Activated CD8-positive, alpha-beta memory T cell treated with anti-CD3 and anti-CD28 coated beads, Interleukin-2, amount 50 U/mL, for 24 hours (primary cell): ENCODE measurements around the gene ATG4D.

Experiments used
- DNase-seq: peaks from one replicate; pipeline ENCODE4 v3.0.0-alpha.2; 2020; ENCODE audit errors: extremely low read depth

ATG4D gene

DNA sequence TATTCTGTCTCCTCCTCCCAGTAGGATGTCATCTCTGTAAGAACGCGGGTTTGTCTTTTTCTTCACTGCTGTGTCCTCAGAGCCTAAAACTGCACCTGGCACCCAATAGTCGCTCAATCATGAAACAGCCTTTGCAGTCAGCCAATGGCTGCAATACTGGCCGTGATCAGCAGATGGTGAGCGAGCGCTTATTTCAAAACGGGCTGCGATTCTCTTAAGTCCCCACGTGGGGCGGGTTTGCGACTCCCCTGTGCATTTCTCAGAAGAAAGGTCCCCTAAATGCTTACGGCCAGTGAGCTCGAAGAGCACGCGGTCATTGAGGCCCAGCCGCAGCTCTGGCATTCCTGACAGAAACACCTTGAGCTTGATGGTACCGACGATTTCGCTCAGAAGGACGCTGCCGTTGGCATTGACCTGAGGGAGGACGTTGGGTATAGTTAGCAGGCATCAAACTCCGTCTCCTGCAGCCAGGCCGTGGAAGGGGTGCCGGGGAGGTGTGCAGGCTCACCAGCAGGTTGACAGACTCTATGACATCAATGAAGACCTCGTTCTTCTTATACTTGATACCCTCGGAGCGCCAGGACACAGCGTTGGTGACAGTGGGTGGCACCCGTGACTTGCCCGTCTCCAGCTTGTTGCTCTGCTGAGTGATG is 37.4 kb downstream of the ATG4D start:
- DNase-seq = peak; percentile 81

DNA sequence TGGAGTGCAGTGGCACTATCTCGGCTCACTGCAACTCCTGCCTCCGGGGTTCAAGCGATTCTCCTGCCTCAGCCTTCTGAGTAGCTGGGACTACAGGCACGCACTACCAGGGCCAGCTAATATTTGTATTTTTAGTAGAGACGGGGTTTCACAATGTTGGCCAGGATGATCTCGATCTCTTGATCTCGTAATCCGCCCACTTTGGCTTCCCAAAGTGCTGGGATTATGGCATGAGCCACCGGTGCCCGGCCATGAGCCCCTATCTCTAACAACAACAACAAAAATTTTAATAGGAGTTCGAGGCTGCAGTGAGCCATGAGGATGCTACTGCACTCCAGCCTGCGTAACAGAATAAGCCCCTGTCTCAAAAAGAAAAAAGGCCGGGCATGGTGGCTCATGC is 38.4 kb downstream of the ATG4D start:
- no peak for DNase-seq

GRCh38 chr19:10583036-10583776 is 39.5 kb downstream of the ATG4D start:
- no peak for DNase-seq

DNA sequence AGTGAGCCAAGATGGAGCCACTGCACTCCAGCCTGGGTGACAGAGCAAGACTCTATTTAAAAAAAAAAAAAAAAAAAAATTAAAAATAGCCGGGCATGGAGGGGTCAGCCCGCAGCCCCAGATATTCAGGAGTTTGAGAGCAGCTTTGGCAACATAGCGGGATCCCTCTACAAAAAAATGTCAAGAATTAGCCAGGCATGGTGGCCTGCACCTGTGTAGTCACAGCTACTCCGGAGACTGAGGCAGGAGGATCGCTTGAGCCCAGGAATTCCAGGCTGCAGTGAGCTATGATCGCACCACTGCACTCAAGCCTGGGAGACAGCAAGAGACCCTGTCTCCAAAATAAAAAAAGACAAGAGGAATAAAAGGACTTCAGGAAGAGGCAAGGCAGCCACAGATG is 42.7 kb downstream of the ATG4D start:
- DNase-seq = no peak

DNA sequence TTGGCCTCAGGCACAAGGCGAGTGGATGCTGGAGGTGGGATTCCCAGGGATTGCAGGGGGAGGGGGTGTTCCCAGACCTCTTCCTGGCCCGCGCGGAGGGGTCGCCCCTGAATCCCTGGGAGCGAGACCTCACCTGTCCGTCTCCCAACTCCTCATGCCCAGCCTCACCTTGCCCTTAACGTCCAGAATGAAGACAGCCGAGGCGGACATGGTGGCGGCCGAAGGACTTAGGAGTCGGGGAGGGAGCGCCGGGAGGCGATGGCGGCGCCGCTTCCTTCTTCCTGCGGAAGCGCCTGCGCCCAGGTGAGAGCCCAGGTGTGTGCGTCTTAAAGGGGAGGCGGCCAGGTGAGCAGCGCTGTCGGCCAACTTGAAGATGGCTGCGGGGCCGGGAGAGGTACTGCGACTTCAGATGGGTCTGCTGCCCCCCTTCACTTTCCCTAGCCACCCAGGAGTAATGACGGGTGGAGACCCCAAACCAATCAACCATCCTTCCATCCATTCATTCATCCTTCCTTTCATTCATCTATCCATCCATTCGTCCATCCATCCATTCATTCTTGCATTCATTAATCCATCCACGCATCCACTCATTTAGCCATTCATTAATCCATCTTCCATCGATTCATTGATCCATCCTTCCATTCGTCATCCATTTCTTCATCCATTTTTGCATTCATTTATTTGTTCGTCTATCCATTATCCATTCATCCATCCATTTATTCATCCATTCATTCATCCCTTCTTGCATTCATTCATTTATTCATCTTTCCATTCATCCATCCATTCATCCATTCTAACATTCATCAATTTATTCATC is 43.5 kb downstream of the ATG4D start, which contains the start of gene AP1M2:
AP1M2 (minus strand) TSS at position 291 of the 817 bp plus-strand sequence; CDS start at position 210, 81 bp downstream.
- no peak for DNase-seq

GRCh38 chr19:10587839-10588150 is 44.1 kb downstream of the ATG4D start:
- no peak for DNase-seq

GRCh38 chr19:10593148-10593547 is 49.4 kb downstream of the ATG4D start:
- no peak for DNase-seq

GRCh38 chr19:10593820-10594637 is 50.3 kb downstream of the ATG4D start:
- DNase-seq = no peak

DNA sequence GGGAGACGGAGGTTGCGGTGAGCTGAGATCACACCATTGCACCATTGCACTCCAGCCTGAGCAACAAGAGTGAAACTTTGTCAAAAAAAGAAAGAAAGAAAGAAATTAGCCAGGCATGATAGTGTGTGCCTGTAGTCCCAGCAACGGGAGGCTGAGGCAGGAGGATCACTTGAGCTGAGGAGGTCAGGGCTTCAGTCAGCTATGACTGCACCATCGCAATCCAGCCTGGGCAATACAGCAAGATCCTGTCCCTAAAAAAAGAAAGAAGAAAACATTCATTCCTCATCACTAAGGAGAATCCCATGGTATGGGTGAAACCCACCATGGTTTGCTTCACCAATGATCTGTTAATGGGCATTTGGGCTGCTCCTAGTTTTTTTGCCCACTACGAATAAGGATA is 56.4 kb downstream of the ATG4D start:
- no peak for DNase-seq

DNA sequence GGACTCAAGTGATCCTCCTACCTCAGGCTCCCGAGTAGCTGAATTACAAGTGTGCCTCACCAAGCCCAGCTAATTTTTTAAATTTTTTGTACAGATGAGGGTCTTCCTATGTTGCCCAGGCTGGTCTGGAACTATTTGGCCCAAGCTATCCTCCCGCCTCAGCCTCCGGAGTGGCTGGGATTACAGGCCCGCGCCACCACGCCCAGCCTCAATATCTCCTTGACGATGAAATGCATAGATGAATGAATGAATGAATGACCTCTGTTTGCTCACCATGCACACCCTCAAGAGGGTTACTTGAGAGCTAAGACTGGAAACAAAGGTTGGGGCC is 58.3 kb downstream of the ATG4D start:
- DNase-seq = no peak

GRCh38 chr19:10602330-10603083 is 58.8 kb downstream of the ATG4D start:
- peak; percentile 61 for DNase-seq
